Right forelimb (tissue), 1 donor: Measurements from ENCODE around the gene NKX1-1.

Experiments
- DNase-seq: peaks from one replicate; pipeline ENCODE4 v3.0.0-alpha.2; 2018

Gene NKX1-1

GRCh38 chr4:1370321-1371124, 35.7 kb downstream of the NKX1-1 start:
- DNase-seq: peak; percentile 32

- DNase-seq: peak; percentile 22
Observed at GRCh38 chr4:1369479-1370079, 36.7 kb downstream of the NKX1-1 start.

- DNase-seq: peak; percentile 27
Observed at GRCh38 chr4:1369091-1369450, 37.2 kb downstream of the NKX1-1 start.

- peak; percentile 36 for DNase-seq
Observed at GRCh38 chr4:1368421-1369090, 37.7 kb downstream of the NKX1-1 start.

- peak; percentile 25 for DNase-seq
Observed at GRCh38 chr4:1367936-1368289, 38.3 kb downstream of the NKX1-1 start.

GRCh38 chr4:1367230-1367935, 38.9 kb downstream of the NKX1-1 start:
- DNase-seq: peak; percentile 17

GRCh38 chr4:1366371-1367229, 39.6 kb downstream of the NKX1-1 start:
- peak; percentile 30 for DNase-seq

GRCh38 chr4:1365271-1366178, 40.7 kb downstream of the NKX1-1 start:
- no peak for DNase-seq

GRCh38 chr4:1364748-1365147, 41.5 kb downstream of the NKX1-1 start:
- no peak for DNase-seq

GRCh38 chr4:1364217-1364616, 42.0 kb downstream of the NKX1-1 start:
- no peak for DNase-seq

GRCh38 chr4:1363513-1363912, 42.7 kb downstream of the NKX1-1 start:
- no peak for DNase-seq

GRCh38 chr4:1362521-1362920, 43.7 kb downstream of the NKX1-1 start:
- no peak for DNase-seq

GRCh38 chr4:1362046-1362445, 44.2 kb downstream of the NKX1-1 start:
- no peak for DNase-seq

GRCh38 chr4:1361431-1361830, 44.8 kb downstream of the NKX1-1 start:
- DNase-seq: no peak

GRCh38 chr4:1360423-1361283, 45.6 kb downstream of the NKX1-1 start:
- DNase-seq: no peak

GRCh38 chr4:1359976-1360375, 46.3 kb downstream of the NKX1-1 start:
- DNase-seq: no peak

- no peak for DNase-seq
Observed at GRCh38 chr4:1359144-1359501, 47.1 kb downstream of the NKX1-1 start.

GRCh38 chr4:1358421-1359143, 47.7 kb downstream of the NKX1-1 start:
- no peak for DNase-seq

GRCh38 chr4:1357356-1358248, 48.6 kb downstream of the NKX1-1 start:
- DNase-seq: no peak
